Stomach (tissue), 4 donors: ENCODE data around the gene KCTD12.

ENCODE experiments used
- EP300 ChIP-seq: sonication (generic); formaldehyde crosslinking; IDR thresholded peaks from one replicate; pipeline ENCODE4 v1.6.1; 2017; ENCODE audit warnings: antibody characterized with exemption
- POLR2A ChIP-seq, 4 donors: fragments of 450-650 bp; IDR thresholded peaks; one replicate each; pipeline ENCODE4 v1.6.1; 2016; ENCODE audit warnings: antibody characterized with exemption in 4 of 4, control low read depth in 2 of 4, mild to moderate bottlenecking in 1 of 4, moderate library complexity in 1 of 4
- TF ChIP-seq, protein P1 (sequence below), 7 experiments: fragments of 450-650 bp in 4 of 7; fragments of 200-600 bp in 3 of 7; sonication (generic) in 3 of 7; IDR thresholded peaks; one replicate each; pipeline ENCODE4 v1.5.1; 2016 to 2019; ENCODE audit warnings: antibody characterized with exemption in 7 of 7, control low read depth in 2 of 7, mild to moderate bottlenecking in 1 of 7

DNA sequence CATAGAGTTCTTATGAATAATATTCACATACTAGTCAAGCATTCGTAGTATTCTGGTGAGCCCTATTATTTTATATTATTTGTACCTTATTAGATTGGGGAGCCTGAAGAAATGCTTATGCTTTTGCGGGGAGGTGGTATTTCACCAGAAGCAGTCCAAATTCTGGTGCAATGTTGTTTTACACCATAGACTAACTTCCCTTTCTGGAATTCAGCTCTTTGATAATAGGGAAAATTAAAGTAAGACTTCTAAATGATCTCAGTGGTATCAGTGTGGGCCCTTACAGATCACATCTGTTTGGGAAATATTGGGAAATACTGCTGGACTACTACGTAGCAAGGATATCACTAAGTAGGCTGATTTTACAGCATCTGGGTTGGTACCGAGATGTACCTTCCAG, 34.2 kb downstream of the KCTD12 start:
- TF ChIP-seq POLR2A (IDR thresholded peaks at IDR 0.05) (no peak), EP300 (no peak)
- TF ChIP-seq, protein P1, sequence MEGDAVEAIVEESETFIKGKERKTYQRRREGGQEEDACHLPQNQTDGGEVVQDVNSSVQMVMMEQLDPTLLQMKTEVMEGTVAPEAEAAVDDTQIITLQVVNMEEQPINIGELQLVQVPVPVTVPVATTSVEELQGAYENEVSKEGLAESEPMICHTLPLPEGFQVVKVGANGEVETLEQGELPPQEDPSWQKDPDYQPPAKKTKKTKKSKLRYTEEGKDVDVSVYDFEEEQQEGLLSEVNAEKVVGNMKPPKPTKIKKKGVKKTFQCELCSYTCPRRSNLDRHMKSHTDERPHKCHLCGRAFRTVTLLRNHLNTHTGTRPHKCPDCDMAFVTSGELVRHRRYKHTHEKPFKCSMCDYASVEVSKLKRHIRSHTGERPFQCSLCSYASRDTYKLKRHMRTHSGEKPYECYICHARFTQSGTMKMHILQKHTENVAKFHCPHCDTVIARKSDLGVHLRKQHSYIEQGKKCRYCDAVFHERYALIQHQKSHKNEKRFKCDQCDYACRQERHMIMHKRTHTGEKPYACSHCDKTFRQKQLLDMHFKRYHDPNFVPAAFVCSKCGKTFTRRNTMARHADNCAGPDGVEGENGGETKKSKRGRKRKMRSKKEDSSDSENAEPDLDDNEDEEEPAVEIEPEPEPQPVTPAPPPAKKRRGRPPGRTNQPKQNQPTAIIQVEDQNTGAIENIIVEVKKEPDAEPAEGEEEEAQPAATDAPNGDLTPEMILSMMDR (IDR thresholded peaks at IDR 0.05) = no peak
